ENCODE measurements around the gene FAM107B.
"Not testable (repeated sequence)": the region's sequence is repeated elsewhere in the genome, so short reads cannot be mapped to it uniquely, and the experiment has no call there.

FAM107B gene

GRCh38 chr10:14728346-14728745 is 46.4 kb downstream of the FAM107B start:
- DNase-seq, result no peak

- DNase-seq, result no peak
Observed at GRCh38 chr10:14727924-14728323, 46.8 kb downstream of the FAM107B start.

GRCh38 chr10:14727465-14727864 is 47.2 kb downstream of the FAM107B start:
- no peak for DNase-seq

GRCh38 chr10:14724931-14725330 is 49.8 kb downstream of the FAM107B start:
- DNase-seq, result no peak

- DNase-seq, result no peak
Observed at GRCh38 chr10:14723052-14723689, 51.5 kb downstream of the FAM107B start.

- DNase-seq, result no peak
Observed at GRCh38 chr10:14717552-14717951, 57.1 kb downstream of the FAM107B start.

GRCh38 chr10:14712991-14713424 is 61.7 kb downstream of the FAM107B start:
- no peak for DNase-seq

- not testable (repeated sequence) for DNase-seq
Observed at GRCh38 chr10:14709344-14709743, 65.4 kb downstream of the FAM107B start.

- DNase-seq, result no peak
Observed at GRCh38 chr10:14707481-14707880, 67.2 kb downstream of the FAM107B start.

- DNase-seq, result no peak
Observed at GRCh38 chr10:14705548-14706230, 69.0 kb downstream of the FAM107B start.

GRCh38 chr10:14703631-14704001 is 71.1 kb downstream of the FAM107B start:
- DNase-seq, result no peak

GRCh38 chr10:14701466-14701865 is 73.2 kb downstream of the FAM107B start:
- DNase-seq, result no peak

- DNase-seq, result no peak
Observed at GRCh38 chr10:14700546-14700945, 74.2 kb downstream of the FAM107B start.

GRCh38 chr10:14699482-14699881 is 75.2 kb downstream of the FAM107B start:
- DNase-seq, result no peak

- DNase-seq, result no peak
Observed at GRCh38 chr10:14698829-14699170, 75.9 kb downstream of the FAM107B start.

GRCh38 chr10:14698111-14698828 is 76.4 kb downstream of the FAM107B start:
- DNase-seq, result no peak

GRCh38 chr10:14697281-14697680 is 77.4 kb downstream of the FAM107B start:
- DNase-seq, result no peak

GRCh38 chr10:14696821-14697220 is 77.9 kb downstream of the FAM107B start:
- DNase-seq, result no peak

GRCh38 chr10:14695847-14696480 is 78.7 kb downstream of the FAM107B start:
- DNase-seq, result no peak

- no peak for DNase-seq
Observed at GRCh38 chr10:14693891-14694290, 80.8 kb downstream of the FAM107B start.

GRCh38 chr10:14692344-14693076 is 82.2 kb downstream of the FAM107B start:
- DNase-seq, result no peak

GRCh38 chr10:14691359-14691758 is 83.3 kb downstream of the FAM107B start:
- DNase-seq, result no peak

- no peak for DNase-seq
Observed at GRCh38 chr10:14688606-14689005, 86.1 kb downstream of the FAM107B start.
